Stimulated activated CD8-positive, alpha-beta memory T cell treated with anti-CD3 and anti-CD28 coated beads, Interleukin-4, amount 100 ng/mL, for 24 hours (primary cell): ENCODE measurements around the gene CYP21A2.

ENCODE experiments used
- DNase-seq: peaks from one replicate; pipeline ENCODE4 v3.0.0-alpha.2; 2020; ENCODE audit warnings: low read depth

The CYP21A2 gene

GRCh38 chr6:32083812-32084768 lies 45.9 kb downstream of the CYP21A2 start:
- no peak for DNase-seq

- DNase-seq = no peak
Observed at GRCh38 chr6:32084780-32085179, 46.6 kb downstream of the CYP21A2 start.

- DNase-seq = no peak
Observed at GRCh38 chr6:32085759-32086459, 47.7 kb downstream of the CYP21A2 start.

- no peak for DNase-seq
Observed at GRCh38 chr6:32086661-32087573, 48.7 kb downstream of the CYP21A2 start.

- peak; percentile 48 for DNase-seq
Observed at GRCh38 chr6:32087574-32088486, 49.6 kb downstream of the CYP21A2 start.

GRCh38 chr6:32088487-32089049 lies 50.4 kb downstream of the CYP21A2 start:
- DNase-seq = no peak

GRCh38 chr6:32089082-32089828 lies 51.0 kb downstream of the CYP21A2 start:
- no peak for DNase-seq
